ENCODE data around the gene CUTA. TPM values are rescaled to one million over a fixed set of nuclear protein-coding genes. Genes with fewer than 3 reads are reported as not detected.

CUTA gene
- total RNA-seq, 4 donors from 2014 or later: 69.9 to 119 (median 93.2) TPM

DNA sequence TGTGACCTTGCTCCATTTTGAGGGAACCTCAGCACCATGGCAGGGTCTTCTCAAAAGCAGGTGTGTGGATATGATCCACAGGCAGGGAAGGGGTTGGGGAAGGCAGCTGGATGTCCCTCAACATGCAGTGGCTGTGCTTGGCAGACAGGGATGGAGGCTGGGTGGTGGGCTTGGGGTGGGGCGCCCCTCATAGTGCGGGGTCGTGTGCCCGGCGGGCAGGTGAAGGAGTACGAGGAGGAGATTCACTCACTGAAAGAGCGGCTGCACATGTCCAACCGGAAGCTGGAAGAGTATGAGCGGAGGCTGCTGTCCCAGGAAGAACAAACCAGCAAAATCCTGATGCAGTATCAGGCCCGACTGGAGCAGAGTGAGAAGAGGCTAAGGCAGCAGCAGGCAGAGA is 28.4 kb upstream of the CUTA start:
- in situ Hi-C loops (cut with MboI; ENCODE audit: low sequenced_read_pairs in 4 of 4): loop anchor here in 1 of 4 donors (10.0 kb wide), 1 partner anchor 62 kb away; no protein-coding TSS in a partner anchor
- intact Hi-C loops (cut with DNase I; ENCODE audit: low total_unique reads): no loop called here
- no peak for TF ChIP-seq POLR2A (IDR thresholded peaks at IDR 0.05)
- TF ChIP-seq CTCF (IDR thresholded peaks at IDR 0.05 in 4 of 5, conservative IDR thresholded peaks at IDR 0.05 in 1 of 5): no peak
- H3K4me3 ChIP-seq: no peak overlapping the region
- no peaks in the 10 kb centered on the region for H3K36me3 ChIP-seq
- H3K27me3 ChIP-seq: no peaks in the 10 kb centered on the region
- ATAC-seq (no peak), DNase-seq (no peak)
- no peak overlapping the region for H3K27ac ChIP-seq
- H3K4me1 ChIP-seq: no peaks in the 10 kb centered on the region
- H3K9me3 ChIP-seq: no peaks in the 10 kb centered on the region

GRCh38 chr6:33445119-33445603 is 27.3 kb upstream of the CUTA start:
- in situ Hi-C loops (cut with MboI; ENCODE audit: low sequenced_read_pairs in 4 of 4) (loop anchor here in 1 of 4 donors (10.0 kb wide), 1 partner anchor 60 kb away; no protein-coding TSS in a partner anchor), intact Hi-C loops (cut with DNase I; ENCODE audit: low total_unique reads) (no loop called here)
- Histone ChIP-seq H3K27ac (no peak overlapping the region), H3K27me3 (no peaks in the 10 kb centered on the region), H3K36me3 (no peaks in the 10 kb centered on the region), H3K4me1 (no peaks in the 10 kb centered on the region), H3K9me3 (no peaks in the 10 kb centered on the region), H3K4me3 (no peak overlapping the region)
- TF ChIP-seq CTCF (IDR thresholded peaks at IDR 0.05 in 4 of 5, conservative IDR thresholded peaks at IDR 0.05 in 1 of 5) (no peak), POLR2A (IDR thresholded peaks at IDR 0.05) (no peak)
- DNase-seq (no peak), ATAC-seq (no peak)

- H3K36me3 ChIP-seq: no peaks in the 10 kb centered on the region
- H3K27ac ChIP-seq: no peak overlapping the region
- TF ChIP-seq POLR2A (IDR thresholded peaks at IDR 0.05) (no peak), CTCF (IDR thresholded peaks at IDR 0.05 in 4 of 5, conservative IDR thresholded peaks at IDR 0.05 in 1 of 5) (no peak)
- H3K4me3 ChIP-seq: no peak overlapping the region
- ATAC-seq: no peak
- intact Hi-C loops (cut with DNase I; ENCODE audit: low total_unique reads): no loop called here
- DNase-seq: no peak
- no peaks in the 10 kb centered on the region for H3K9me3 ChIP-seq
- in situ Hi-C loops (cut with MboI; ENCODE audit: low sequenced_read_pairs in 4 of 4): loop anchor here in 1 of 4 donors (10.0 kb wide), 1 partner anchor 59 kb away; no protein-coding TSS in a partner anchor
- H3K4me1 ChIP-seq: no peaks in the 10 kb centered on the region
- no peaks in the 10 kb centered on the region for H3K27me3 ChIP-seq
Observed at GRCh38 chr6:33443619-33444504, 26.0 kb upstream of the CUTA start.

GRCh38 chr6:33443025-33443424 is 25.1 kb upstream of the CUTA start:
- Histone ChIP-seq H3K27ac (no peak overlapping the region), H3K27me3 (no peaks in the 10 kb centered on the region), H3K36me3 (no peaks in the 10 kb centered on the region), H3K4me1 (no peaks in the 10 kb centered on the region), H3K9me3 (no peaks in the 10 kb centered on the region), H3K4me3 (no peak overlapping the region)
- DNase-seq (no peak), ATAC-seq (no peak)
- in situ Hi-C loops (cut with MboI; ENCODE audit: low sequenced_read_pairs in 4 of 4): loop anchor here in 1 of 4 donors (10.0 kb wide), 1 partner anchor 58 kb away; no protein-coding TSS in a partner anchor
- intact Hi-C loops (cut with DNase I; ENCODE audit: low total_unique reads): no loop called here
- no peak for TF ChIP-seq POLR2A (IDR thresholded peaks at IDR 0.05)
- no peak for TF ChIP-seq CTCF (IDR thresholded peaks at IDR 0.05 in 4 of 5, conservative IDR thresholded peaks at IDR 0.05 in 1 of 5)

All from gastrocnemius medialis (tissue), 4 donors.